ENCODE results near the gene ATP4B.

Gene ATP4B

GRCh38 chr13:113664751-113665596 lies 7.0 kb upstream of the ATP4B start:
- TF ChIP-seq, protein P1, sequence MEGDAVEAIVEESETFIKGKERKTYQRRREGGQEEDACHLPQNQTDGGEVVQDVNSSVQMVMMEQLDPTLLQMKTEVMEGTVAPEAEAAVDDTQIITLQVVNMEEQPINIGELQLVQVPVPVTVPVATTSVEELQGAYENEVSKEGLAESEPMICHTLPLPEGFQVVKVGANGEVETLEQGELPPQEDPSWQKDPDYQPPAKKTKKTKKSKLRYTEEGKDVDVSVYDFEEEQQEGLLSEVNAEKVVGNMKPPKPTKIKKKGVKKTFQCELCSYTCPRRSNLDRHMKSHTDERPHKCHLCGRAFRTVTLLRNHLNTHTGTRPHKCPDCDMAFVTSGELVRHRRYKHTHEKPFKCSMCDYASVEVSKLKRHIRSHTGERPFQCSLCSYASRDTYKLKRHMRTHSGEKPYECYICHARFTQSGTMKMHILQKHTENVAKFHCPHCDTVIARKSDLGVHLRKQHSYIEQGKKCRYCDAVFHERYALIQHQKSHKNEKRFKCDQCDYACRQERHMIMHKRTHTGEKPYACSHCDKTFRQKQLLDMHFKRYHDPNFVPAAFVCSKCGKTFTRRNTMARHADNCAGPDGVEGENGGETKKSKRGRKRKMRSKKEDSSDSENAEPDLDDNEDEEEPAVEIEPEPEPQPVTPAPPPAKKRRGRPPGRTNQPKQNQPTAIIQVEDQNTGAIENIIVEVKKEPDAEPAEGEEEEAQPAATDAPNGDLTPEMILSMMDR (IDR thresholded peaks at IDR 0.05; ENCODE audit: low read depth, low read length), result no peak
- no peak for DNase-seq (ENCODE audit: low read depth, low spot score)
- no peak overlapping the region for H3K4me3 ChIP-seq (ENCODE audit: low read depth, low read length)
- in situ Hi-C loops (cut with HindIII; ENCODE audit: low sequenced_read_pairs), result no loop called here

DNA sequence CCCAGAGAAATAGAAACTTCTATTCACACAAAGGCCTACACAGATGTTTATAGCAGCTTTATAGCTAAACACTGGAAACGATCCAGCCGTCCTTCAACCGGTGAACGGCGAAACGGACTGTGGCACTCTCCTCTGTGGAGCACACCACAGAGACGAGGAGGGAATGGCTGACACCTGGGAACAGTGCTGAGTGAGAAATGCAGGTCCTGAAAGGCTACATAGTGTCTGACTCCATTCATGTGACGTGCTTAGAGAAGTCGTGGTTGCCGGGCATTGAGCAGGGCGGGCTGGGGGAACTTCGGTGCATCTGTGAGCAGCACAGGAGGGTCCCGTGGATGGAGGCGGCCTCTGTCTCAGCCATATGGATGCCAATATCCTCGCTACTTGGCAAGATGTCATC lies 5.9 kb upstream of the ATP4B start:
- H3K4me3 ChIP-seq (ENCODE audit: low read depth, low read length), result no peak overlapping the region
- no peak for DNase-seq (ENCODE audit: low read depth, low spot score)
- TF ChIP-seq, protein P1 (IDR thresholded peaks at IDR 0.05; ENCODE audit: low read depth, low read length), result no peak
- in situ Hi-C loops (cut with HindIII; ENCODE audit: low sequenced_read_pairs), result no loop called here

DNA sequence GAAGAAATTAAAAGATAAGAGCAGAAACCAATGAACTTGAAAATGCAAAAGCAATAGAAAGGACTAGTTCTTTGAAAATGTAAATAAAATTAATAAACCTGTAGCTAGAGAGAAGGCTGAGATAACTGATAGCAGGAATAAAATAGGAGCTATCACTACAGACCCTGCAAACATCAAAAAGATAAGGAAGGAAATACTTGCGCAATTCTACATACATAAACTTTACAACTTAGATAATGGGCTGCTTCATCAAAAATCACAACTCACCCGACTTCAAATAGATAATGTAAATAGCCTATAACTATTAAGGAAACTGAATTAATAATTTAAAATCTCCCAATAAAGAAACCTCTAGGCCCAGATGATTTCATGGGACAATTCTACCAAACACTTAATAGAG lies 3.5 kb upstream of the ATP4B start:
- TF ChIP-seq, protein P1 (IDR thresholded peaks at IDR 0.05; ENCODE audit: low read depth, low read length), result no peak

GRCh38 chr13:113660066-113660465 lies 2.1 kb upstream of the ATP4B start:
- no peak overlapping the region for H3K4me3 ChIP-seq (ENCODE audit: low read depth, low read length)
- TF ChIP-seq, protein P1 (IDR thresholded peaks at IDR 0.05; ENCODE audit: low read depth, low read length), result no peak
- no peak for DNase-seq (ENCODE audit: low read depth, low spot score)
- in situ Hi-C loops (cut with HindIII; ENCODE audit: low sequenced_read_pairs), result no loop called here

More for the DNA sequence above, 3.5 kb upstream of the ATP4B start:
- no peak for DNase-seq (ENCODE audit: low read depth, low spot score)
- in situ Hi-C loops (cut with HindIII; ENCODE audit: low sequenced_read_pairs), result no loop called here
- H3K4me3 ChIP-seq (ENCODE audit: low read depth, low read length), result no peak overlapping the region

DNA sequence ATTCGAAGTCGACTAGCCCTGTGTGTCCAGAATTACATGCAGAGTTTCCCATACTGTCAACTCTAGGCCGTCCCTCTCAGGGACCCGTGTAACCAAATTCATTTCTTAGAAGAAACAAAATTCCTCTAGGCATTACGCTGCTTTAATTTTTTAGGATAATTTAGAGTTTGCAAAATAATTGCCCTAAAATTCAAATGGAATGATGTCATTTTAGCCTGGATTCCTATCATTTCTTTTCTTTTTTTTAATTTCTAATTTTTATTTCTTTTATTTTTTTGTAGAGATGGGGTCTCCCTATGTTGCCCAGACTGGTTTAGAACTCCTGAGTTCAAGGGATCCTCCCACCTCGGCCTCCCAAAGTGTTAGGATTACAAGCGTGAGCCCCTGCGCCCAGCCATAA lies 1.3 kb upstream of the ATP4B start:
- TF ChIP-seq, protein P1 (IDR thresholded peaks at IDR 0.05; ENCODE audit: low read depth, low read length), result no peak
- H3K4me3 ChIP-seq (ENCODE audit: low read depth, low read length), result no peak overlapping the region
- in situ Hi-C loops (cut with HindIII; ENCODE audit: low sequenced_read_pairs), result no loop called here
- DNase-seq (ENCODE audit: low read depth, low spot score), result no peak

- no peak for DNase-seq (ENCODE audit: low read depth, low spot score)
- in situ Hi-C loops (cut with HindIII; ENCODE audit: low sequenced_read_pairs), result no loop called here
- no peak overlapping the region for H3K4me3 ChIP-seq (ENCODE audit: low read depth, low read length)
- TF ChIP-seq, protein P1 (IDR thresholded peaks at IDR 0.05; ENCODE audit: low read depth, low read length), result no peak
Measured at GRCh38 chr13:113658836-113659235, 838 bp upstream of the ATP4B start.
